K562 (cell line): ENCODE data around the gene CFDP1.

ENCODE experiments used
- EGR1 ChIP-seq: fragments of 450-650 bp; conservative IDR thresholded peaks from 2 replicates; pipeline ENCODE4 v1.6.1; 2017; ENCODE audit warnings: mild to moderate bottlenecking
- EZH2 ChIP-seq: IDR thresholded peaks from 2 replicates; pipeline ENCODE4 v1.6.1; 2012; ENCODE audit warnings: low read depth, mild to moderate bottlenecking, inconsistent platforms, low read length, borderline replicate concordance
- JUN ChIP-seq, 2 experiments: sonication (generic) in 1 of 2; formaldehyde crosslinking in 1 of 2; IDR thresholded peaks; 2 replicates each; pipeline versions ENCODE4 v1.6.1 to v1.8.0; 2012 to 2022; ENCODE audit warnings: borderline replicate concordance in 2 of 2, mild to moderate bottlenecking in 2 of 2, improper control_type of control experiment in 1 of 2, low read depth in 1 of 2, low read length in 1 of 2, missing genetic modification reagents in 1 of 2
- TBP ChIP-seq: optimal IDR thresholded peaks from 2 replicates; pipeline ENCODE3; 2011; ENCODE audit warnings: low read depth, low read length, improper control_type of control experiment
- YY1 ChIP-seq, 3 experiments: IDR thresholded peaks; 2 replicates each; pipeline ENCODE4 v1.6.1; 2011; ENCODE audit warnings: low read length in 2 of 3, mild to moderate bottlenecking in 2 of 3, moderate library complexity in 2 of 3, borderline replicate concordance in 1 of 3, control low read depth in 1 of 3, low read depth in 1 of 3; ENCODE audit not compliant: insufficient read depth in 3 of 3, insufficient replicate concordance in 2 of 3, control insufficient read depth in 1 of 3, insufficient read length in 1 of 3; ENCODE audit errors: extremely low read depth in 1 of 3
- ZNF589 ChIP-seq: fragments of 200-800 bp; sonication (Bioruptor generic); IDR thresholded peaks from 2 replicates; pipeline ENCODE4 v1.6.1; 2016; ENCODE audit warnings: low read depth, missing genetic modification characterization, missing compliant biosample characterization
- ZNF766 ChIP-seq: fragments of 200-800 bp; sonication (Bioruptor generic); conservative IDR thresholded peaks from 2 replicates; pipeline ENCODE4 v1.6.1; 2016; ENCODE audit warnings: missing genetic modification characterization, missing compliant biosample characterization
- TF ChIP-seq, protein P1 (sequence below): fragments of 250-450 bp; sonication (Bioruptor Pico); IDR thresholded peaks from 2 replicates; pipeline ENCODE4 v1.5.0; 2020; ENCODE audit warnings: mild to moderate bottlenecking, borderline replicate concordance

DNA sequence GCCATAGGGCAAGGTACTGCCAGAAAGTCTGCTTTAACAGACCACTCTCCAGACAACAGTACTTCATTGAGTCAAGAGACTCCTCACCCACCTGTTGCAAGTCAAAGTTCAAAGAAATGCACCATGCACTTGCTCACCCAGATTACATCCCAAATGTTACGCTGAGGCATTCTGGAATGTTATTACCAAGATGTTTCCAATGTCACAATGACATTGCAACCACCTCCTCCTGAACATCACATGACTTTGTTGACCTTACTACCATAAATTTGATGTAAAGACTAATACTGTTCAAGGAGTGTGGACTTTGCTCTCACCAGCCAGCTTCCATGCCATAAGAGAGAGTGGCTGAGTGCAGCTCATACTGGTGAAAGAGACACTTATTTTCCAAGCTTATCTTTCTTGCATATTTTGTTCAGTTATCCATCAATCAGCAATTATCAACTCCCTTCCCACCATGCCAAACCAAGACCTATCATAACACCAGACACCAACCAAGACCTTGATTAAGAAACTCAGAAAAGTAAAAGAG, 123.3 kb downstream of the CFDP1 start:
- TF ChIP-seq TBP (no peak), EZH2 (no peak), ZNF766 (no peak), JUN (IDR thresholded peaks at IDR 0.05; ENCODE audit: borderline replicate concordance, low read depth, low read length) (no peak), JUN (CRISPR knock-in tag; IDR thresholded peaks at IDR 0.05; ENCODE audit: borderline replicate concordance) (no peak), ZNF589 (CRISPR knock-in tag) (no peak), EGR1 (no peak), YY1 (IDR thresholded peaks at IDR 0.05; ENCODE audit: borderline replicate concordance in 1 of 3, control insufficient read depth in 1 of 3, extremely low read depth in 1 of 3, insufficient read depth in 3 of 3, insufficient read length in 1 of 3, insufficient replicate concordance in 2 of 3, low read depth in 1 of 3, low read length in 2 of 3) (no peak)
- TF ChIP-seq, protein P1, sequence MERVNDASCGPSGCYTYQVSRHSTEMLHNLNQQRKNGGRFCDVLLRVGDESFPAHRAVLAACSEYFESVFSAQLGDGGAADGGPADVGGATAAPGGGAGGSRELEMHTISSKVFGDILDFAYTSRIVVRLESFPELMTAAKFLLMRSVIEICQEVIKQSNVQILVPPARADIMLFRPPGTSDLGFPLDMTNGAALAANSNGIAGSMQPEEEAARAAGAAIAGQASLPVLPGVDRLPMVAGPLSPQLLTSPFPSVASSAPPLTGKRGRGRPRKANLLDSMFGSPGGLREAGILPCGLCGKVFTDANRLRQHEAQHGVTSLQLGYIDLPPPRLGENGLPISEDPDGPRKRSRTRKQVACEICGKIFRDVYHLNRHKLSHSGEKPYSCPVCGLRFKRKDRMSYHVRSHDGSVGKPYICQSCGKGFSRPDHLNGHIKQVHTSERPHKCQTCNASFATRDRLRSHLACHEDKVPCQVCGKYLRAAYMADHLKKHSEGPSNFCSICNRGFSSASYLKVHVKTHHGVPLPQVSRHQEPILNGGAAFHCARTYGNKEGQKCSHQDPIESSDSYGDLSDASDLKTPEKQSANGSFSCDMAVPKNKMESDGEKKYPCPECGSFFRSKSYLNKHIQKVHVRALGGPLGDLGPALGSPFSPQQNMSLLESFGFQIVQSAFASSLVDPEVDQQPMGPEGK (CRISPR knock-in tag): no peak
